GM19193 (cell line): Measurements from ENCODE around the gene KHDRBS1.

Source experiments
- POLR2A ChIP-seq: IDR thresholded peaks from 4 replicates; pipeline ENCODE4 v1.6.1; 2011; ENCODE audit not compliant: insufficient read depth, insufficient read length; ENCODE audit errors: extremely low read depth

Gene KHDRBS1

GRCh38 chr1:32013386-32014198, at the start of gene KHDRBS1:
Gene KHDRBS1, plus strand, starts transcription at chr1:32013868. Its CDS starts 128 bp downstream, at chr1:32013996.
- peak; percentile 94 for TF ChIP-seq POLR2A

GRCh38 chr1:31970873-31971272, 42.8 kb upstream of the KHDRBS1 start:
- TF ChIP-seq POLR2A: no peak

DNA sequence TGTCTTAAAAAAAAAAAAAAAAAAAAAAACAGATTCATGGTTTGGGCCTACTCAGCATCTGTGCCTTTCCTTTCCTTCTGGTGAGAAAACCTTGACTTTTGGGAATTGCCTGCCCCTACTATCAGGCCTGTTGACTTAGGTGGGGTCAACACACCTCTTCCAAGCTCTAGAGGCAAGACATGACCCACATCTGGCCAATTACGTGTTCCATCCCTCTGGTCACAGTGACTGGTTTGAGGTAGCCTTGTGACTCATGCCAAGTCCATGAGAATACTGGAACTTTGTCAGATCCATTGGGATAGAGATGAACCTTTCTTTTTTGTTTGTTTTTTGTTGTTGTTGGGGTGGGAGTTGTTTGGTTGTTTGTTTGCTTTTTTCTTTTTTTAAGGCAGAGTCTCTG, 37.3 kb upstream of the KHDRBS1 start:
- no peak for TF ChIP-seq POLR2A

DNA sequence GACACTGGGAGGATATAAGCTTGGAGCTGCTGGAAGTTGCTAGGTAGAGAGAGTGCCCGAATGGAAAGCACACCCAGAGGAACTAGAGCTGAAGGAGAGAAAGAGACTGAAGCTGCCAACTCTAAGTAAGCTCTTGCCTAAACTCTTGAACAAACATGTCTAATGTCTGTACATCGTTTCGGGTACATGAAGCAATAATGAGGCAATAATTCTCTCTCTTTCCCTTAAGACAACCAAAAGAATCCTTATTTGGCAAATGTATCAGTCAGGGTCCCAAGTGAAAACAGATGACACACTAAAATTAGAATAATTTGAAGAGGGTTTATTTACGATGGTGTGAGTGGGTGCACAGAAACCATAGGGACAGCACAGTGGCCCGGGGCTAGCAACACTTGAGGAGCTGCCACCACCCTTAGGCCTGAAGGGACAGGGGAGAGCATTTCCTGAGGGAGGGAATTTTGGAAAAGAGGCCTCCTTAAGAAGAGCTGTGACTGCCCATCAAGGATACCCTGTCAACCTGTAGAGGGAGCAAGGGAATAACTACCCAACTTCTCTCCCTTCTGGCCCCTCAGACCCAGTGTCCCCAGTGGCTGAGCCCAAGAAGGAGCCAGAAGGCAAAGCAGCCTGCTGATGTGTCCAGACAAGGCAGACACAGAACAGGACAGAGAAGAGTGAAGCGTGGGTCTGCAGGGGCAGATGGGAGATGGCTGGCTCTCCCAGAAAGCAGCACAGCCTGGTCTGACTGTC, 36.1 kb upstream of the KHDRBS1 start:
- TF ChIP-seq POLR2A: no peak

GRCh38 chr1:31978843-31979400, 34.7 kb upstream of the KHDRBS1 start:
- no peak for TF ChIP-seq POLR2A

DNA sequence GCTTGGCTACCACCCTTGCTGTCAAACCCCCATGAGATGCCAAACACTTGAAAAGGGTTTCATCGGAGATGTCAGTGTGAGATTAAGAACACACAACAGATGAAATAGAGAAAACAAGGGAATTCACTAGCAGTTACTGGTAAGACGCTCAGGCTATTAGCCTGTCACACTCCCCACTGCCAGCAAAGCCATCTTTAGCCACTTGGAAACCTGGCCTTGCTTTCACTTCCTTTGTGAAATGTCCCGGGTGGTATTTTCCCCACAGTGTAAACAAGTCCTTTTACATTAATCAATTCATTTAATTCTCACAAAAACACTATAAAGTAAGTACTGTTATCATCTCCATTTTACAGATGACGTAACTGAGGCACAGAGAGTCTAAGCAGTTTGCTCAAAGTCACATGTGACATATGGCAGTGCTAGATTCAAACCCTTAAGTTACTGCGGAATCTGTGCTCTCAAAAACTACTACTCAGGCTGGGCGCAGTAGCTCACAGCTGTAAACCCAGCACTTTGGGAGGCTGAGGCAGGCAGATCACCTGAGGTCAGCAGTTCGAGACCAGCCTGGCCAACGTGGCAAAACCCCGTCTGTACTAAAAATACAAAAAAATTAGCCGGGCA, 32.7 kb upstream of the KHDRBS1 start:
- TF ChIP-seq POLR2A: no peak

DNA sequence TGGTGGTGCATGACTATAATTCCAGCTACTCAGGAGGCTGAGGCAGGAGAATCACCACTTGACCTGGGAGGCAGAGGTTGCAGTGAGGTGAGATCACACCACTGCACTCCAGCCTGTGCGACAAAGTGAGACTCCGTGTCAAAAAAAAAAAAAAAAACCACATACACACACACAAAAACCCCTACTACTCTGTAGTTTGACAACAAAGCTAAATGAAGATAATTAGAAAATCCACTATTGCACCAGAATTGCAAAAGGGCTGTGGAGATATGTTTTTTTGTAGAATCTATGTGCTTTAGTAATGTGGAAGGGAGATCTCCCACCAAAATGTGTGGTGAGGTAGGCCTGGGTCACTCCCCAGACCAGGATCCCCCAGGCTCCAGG, 32.2 kb upstream of the KHDRBS1 start:
- no peak for TF ChIP-seq POLR2A

GRCh38 chr1:31981972-31982371, 31.7 kb upstream of the KHDRBS1 start:
- no peak for TF ChIP-seq POLR2A

GRCh38 chr1:31984419-31985347, 29.0 kb upstream of the KHDRBS1 start:
- no peak for TF ChIP-seq POLR2A

GRCh38 chr1:31985430-31985829, 28.2 kb upstream of the KHDRBS1 start:
- no peak for TF ChIP-seq POLR2A

GRCh38 chr1:31987135-31987619, 26.5 kb upstream of the KHDRBS1 start:
- no peak for TF ChIP-seq POLR2A

GRCh38 chr1:31989964-31990363, 23.7 kb upstream of the KHDRBS1 start:
- no peak for TF ChIP-seq POLR2A

- TF ChIP-seq POLR2A: no peak
These were observed 22.5 kb upstream of the KHDRBS1 start for GRCh38 chr1:31991182-31991581.

GRCh38 chr1:31995263-31995662, 18.4 kb upstream of the KHDRBS1 start:
- TF ChIP-seq POLR2A: no peak
